Measurements from ENCODE around the gene GAL3ST2. TPM values are rescaled to one million over a fixed set of nuclear protein-coding genes. Genes with fewer than 3 reads are reported as not detected.

GAL3ST2 gene
- total RNA-seq, 1 donor from 2014 or later = not detected

DNA sequence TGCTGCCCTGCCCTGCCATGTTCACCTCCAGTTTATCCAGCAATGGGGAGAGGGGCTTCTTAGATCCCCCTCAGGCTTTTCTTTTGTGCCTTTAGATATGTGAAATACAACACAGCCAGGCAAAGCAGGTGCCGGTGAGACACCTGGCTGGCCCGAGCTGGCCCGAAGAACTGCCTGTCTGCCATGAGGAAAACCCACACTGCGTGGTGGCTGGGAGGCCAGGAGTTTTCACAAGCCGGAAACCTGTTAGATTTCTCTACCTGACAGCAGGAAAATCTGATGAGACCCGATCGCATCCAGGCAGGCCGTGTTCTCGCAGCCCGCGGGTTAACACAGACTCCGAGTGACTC, 5.7 kb upstream of the GAL3ST2 start:
- no peak overlapping the region for H3K4me3 Mint-ChIP-seq (ENCODE audit: unreplicated experiment)
- Histone ChIP-seq H3K4me3 (ENCODE audit: insufficient read depth, low read depth, low read length) (no peak overlapping the region), H3K4me2 (ENCODE audit: low read length) (no peak overlapping the region), H3K9ac (ENCODE audit: low read length) (no peak overlapping the region), H3K9me3 (ENCODE audit: insufficient read depth, low read depth, low read length) (no peaks in the 10 kb centered on the region), H2AFZ (ENCODE audit: low read depth, low read length) (no peak overlapping the region), H3K79me2 (ENCODE audit: insufficient read depth, low read length) (no peaks in the 10 kb centered on the region), H3K36me3 (ENCODE audit: insufficient read depth, low read length) (no peaks in the 10 kb centered on the region), H3K4me1 (ENCODE audit: insufficient read depth, low read length) (peaks cover 7% of the 10 kb centered on the region), H4K20me1 (ENCODE audit: insufficient read depth, low read length) (no peaks in the 10 kb centered on the region), H3K27ac (ENCODE audit: low read depth, low read length) (no peak overlapping the region), H3K27me3 (ENCODE audit: insufficient read depth, low read length) (no peaks in the 10 kb centered on the region)
- peaks cover 4% of the 10 kb centered on the region for H3K27me3 Mint-ChIP-seq (ENCODE audit: low read depth, unreplicated experiment)
- H3K9me3 Mint-ChIP-seq (ENCODE audit: unreplicated experiment) = no peaks in the 10 kb centered on the region
- no peak overlapping the region for H3K27ac Mint-ChIP-seq (ENCODE audit: unreplicated experiment)
- no peak for FAIRE-seq
- TF ChIP-seq EZH2 (IDR thresholded peaks at IDR 0.05; ENCODE audit: insufficient read depth, low read length) = no peak
- TF ChIP-seq, protein P1, sequence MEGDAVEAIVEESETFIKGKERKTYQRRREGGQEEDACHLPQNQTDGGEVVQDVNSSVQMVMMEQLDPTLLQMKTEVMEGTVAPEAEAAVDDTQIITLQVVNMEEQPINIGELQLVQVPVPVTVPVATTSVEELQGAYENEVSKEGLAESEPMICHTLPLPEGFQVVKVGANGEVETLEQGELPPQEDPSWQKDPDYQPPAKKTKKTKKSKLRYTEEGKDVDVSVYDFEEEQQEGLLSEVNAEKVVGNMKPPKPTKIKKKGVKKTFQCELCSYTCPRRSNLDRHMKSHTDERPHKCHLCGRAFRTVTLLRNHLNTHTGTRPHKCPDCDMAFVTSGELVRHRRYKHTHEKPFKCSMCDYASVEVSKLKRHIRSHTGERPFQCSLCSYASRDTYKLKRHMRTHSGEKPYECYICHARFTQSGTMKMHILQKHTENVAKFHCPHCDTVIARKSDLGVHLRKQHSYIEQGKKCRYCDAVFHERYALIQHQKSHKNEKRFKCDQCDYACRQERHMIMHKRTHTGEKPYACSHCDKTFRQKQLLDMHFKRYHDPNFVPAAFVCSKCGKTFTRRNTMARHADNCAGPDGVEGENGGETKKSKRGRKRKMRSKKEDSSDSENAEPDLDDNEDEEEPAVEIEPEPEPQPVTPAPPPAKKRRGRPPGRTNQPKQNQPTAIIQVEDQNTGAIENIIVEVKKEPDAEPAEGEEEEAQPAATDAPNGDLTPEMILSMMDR (IDR thresholded peaks at IDR 0.05; ENCODE audit: insufficient read depth, low read depth, low read length) = no peak
- peaks cover 5% of the 10 kb centered on the region for H3K36me3 Mint-ChIP-seq (ENCODE audit: low read depth, unreplicated experiment)
- DNase-seq (ENCODE audit: low read depth) = no peak
- H3K4me1 Mint-ChIP-seq (ENCODE audit: low read depth, unreplicated experiment) = peaks cover 2% of the 10 kb centered on the region

DNA sequence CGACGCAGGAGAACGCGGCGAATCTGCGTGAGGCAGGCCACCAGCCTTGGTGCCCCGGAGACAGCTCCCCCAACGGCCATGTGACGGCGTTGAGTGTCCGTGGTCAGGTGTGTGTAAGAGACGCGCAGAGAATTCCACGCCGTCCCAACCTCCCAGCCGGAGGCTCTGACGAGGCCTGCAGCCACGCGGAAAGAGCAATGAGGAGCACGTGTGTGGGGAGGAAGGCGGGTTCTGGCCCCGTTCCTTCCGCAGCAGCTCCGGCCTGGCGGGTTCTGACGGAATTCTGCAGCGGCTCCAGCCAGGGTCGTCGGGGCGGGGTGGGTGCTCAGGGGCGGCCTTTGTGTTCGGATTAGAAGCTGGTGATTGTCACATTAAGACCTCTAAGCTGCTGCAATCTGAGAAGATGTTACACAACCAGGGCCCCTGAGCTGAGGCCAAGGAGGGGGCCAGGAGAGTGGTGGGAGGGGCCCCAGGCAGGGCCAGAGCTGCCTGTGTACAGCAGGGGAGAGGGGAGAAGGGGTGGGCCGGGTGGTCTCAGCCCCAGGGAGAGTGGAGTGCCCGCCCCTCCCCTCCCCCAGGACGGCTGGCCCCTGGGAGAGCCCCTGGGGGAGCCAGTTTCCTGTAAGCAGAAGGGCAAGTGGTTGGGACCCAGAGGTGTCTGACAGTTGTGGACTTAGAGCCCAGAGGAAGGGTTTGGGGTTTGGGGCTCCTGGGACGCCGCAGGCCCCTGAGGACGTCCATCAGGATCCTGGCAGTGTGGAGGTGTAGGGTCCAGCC, 5.1 kb upstream of the GAL3ST2 start:
- Mint-ChIP-seq H3K4me3 (ENCODE audit: unreplicated experiment) (no peak overlapping the region), H3K9me3 (ENCODE audit: unreplicated experiment) (no peaks in the 10 kb centered on the region), H3K4me1 (ENCODE audit: low read depth, unreplicated experiment) (peaks cover 2% of the 10 kb centered on the region), H3K27me3 (ENCODE audit: low read depth, unreplicated experiment) (peaks cover 4% of the 10 kb centered on the region), H3K27ac (ENCODE audit: unreplicated experiment) (peak overlapping the region; percentile 68), H3K36me3 (ENCODE audit: low read depth, unreplicated experiment) (peaks cover 5% of the 10 kb centered on the region)
- Histone ChIP-seq H3K27me3 (ENCODE audit: insufficient read depth, low read length) (no peaks in the 10 kb centered on the region), H2AFZ (ENCODE audit: low read depth, low read length) (no peak overlapping the region), H3K27ac (ENCODE audit: low read depth, low read length) (no peak overlapping the region), H3K9me3 (ENCODE audit: insufficient read depth, low read depth, low read length) (no peaks in the 10 kb centered on the region), H4K20me1 (ENCODE audit: insufficient read depth, low read length) (no peaks in the 10 kb centered on the region), H3K9ac (ENCODE audit: low read length) (no peak overlapping the region), H3K4me2 (ENCODE audit: low read length) (no peak overlapping the region), H3K4me3 (ENCODE audit: insufficient read depth, low read depth, low read length) (no peak overlapping the region), H3K36me3 (ENCODE audit: insufficient read depth, low read length) (no peaks in the 10 kb centered on the region), H3K79me2 (ENCODE audit: insufficient read depth, low read length) (no peaks in the 10 kb centered on the region), H3K4me1 (ENCODE audit: insufficient read depth, low read length) (peaks cover 7% of the 10 kb centered on the region)
- TF ChIP-seq, protein P1 (IDR thresholded peaks at IDR 0.05; ENCODE audit: insufficient read depth, low read depth, low read length) = no peak
- TF ChIP-seq EZH2 (IDR thresholded peaks at IDR 0.05; ENCODE audit: insufficient read depth, low read length) = no peak
- DNase-seq (ENCODE audit: low read depth) = no peak
- no peak for FAIRE-seq

DNA sequence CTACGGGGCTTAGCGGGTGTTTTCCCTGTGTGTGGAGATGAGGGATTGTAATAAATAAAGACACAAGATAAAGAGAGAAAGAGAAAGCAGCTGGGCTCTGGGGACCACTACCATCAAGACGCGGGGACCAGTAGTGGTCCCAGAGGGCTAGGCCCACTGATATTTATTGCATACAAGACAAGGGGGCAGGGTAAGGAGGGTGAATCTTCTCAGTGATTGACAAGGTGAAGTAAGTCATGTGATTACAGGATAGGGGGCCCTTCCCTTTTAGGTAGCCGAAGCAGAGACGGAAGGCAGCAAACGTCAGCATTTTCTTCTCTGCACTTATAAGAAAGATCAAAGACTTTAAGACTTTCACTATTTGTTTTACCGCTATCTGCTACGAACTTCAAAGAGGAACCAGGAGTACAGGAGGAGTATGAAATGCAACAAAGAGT, 4.5 kb upstream of the GAL3ST2 start:
- H3K9me3 ChIP-seq (ENCODE audit: insufficient read depth, low read depth, low read length) = no peaks in the 10 kb centered on the region
- no peak overlapping the region for H2AFZ ChIP-seq (ENCODE audit: low read depth, low read length)
- no peak overlapping the region for H3K4me2 ChIP-seq (ENCODE audit: low read length)
- no peak overlapping the region for H3K27ac ChIP-seq (ENCODE audit: low read depth, low read length)
- no peak for TF ChIP-seq EZH2 (IDR thresholded peaks at IDR 0.05; ENCODE audit: insufficient read depth, low read length)
- TF ChIP-seq, protein P1 (IDR thresholded peaks at IDR 0.05; ENCODE audit: insufficient read depth, low read depth, low read length) = no peak
- no peaks in the 10 kb centered on the region for H3K36me3 ChIP-seq (ENCODE audit: insufficient read depth, low read length)
- no peak overlapping the region for H3K4me3 Mint-ChIP-seq (ENCODE audit: unreplicated experiment)
- H3K79me2 ChIP-seq (ENCODE audit: insufficient read depth, low read length) = no peaks in the 10 kb centered on the region
- no peaks in the 10 kb centered on the region for H4K20me1 ChIP-seq (ENCODE audit: insufficient read depth, low read length)
- no peaks in the 10 kb centered on the region for H3K27me3 ChIP-seq (ENCODE audit: insufficient read depth, low read length)
- peaks cover 2% of the 10 kb centered on the region for H3K4me1 Mint-ChIP-seq (ENCODE audit: low read depth, unreplicated experiment)
- no peaks in the 10 kb centered on the region for H3K9me3 Mint-ChIP-seq (ENCODE audit: unreplicated experiment)
- H3K27me3 Mint-ChIP-seq (ENCODE audit: low read depth, unreplicated experiment) = peaks cover 4% of the 10 kb centered on the region
- peaks cover 7% of the 10 kb centered on the region for H3K4me1 ChIP-seq (ENCODE audit: insufficient read depth, low read length)
- peak overlapping the region; percentile 68 for H3K27ac Mint-ChIP-seq (ENCODE audit: unreplicated experiment)
- no peak overlapping the region for H3K9ac ChIP-seq (ENCODE audit: low read length)
- H3K36me3 Mint-ChIP-seq (ENCODE audit: low read depth, unreplicated experiment) = peaks cover 5% of the 10 kb centered on the region
- no peak for FAIRE-seq
- no peak for DNase-seq (ENCODE audit: low read depth)
- H3K4me3 ChIP-seq (ENCODE audit: insufficient read depth, low read depth, low read length) = no peak overlapping the region
